Kidney (tissue), 14 donors: ENCODE results near the gene SCAMP1. TPM values are rescaled to one million over a fixed set of nuclear protein-coding genes. Genes with fewer than 3 reads are reported as not detected.
"Not testable (repeated sequence)": the region's sequence is repeated elsewhere in the genome, so short reads cannot be mapped to it uniquely, and the experiment has no call there.

Experiments used
- DNase-seq, 5 donors: peaks; one replicate each; pipeline ENCODE4 v3.0.0-alpha.2; 2013 to 2020
- FAIRE-seq: peaks from 2 replicates; lab custom pipeline; 2012; peaks lifted over from hg19 to GRCh38; lab: Jason Lieb, UNC
- H3K27ac ChIP-seq, 2 donors: one replicate each; pipeline ENCODE4 v1.7.0; 2013; ENCODE audit warnings: low read depth in 2 of 2, low read length in 2 of 2, inconsistent platforms in 1 of 2
- H3K27me3 ChIP-seq: one replicate; pipeline ENCODE4 v1.7.1; 2013; ENCODE audit warnings: low read length, inconsistent platforms; ENCODE audit not compliant: control insufficient read depth, insufficient read depth
- H3K36me3 ChIP-seq, 3 donors: one replicate each; pipeline versions ENCODE4 v1.7.0 to v1.7.1; 2013; ENCODE audit warnings: low read length in 3 of 3, control low read depth in 1 of 3, inconsistent platforms in 1 of 3; ENCODE audit not compliant: insufficient read depth in 3 of 3, control insufficient read depth in 2 of 3
- H3K4me1 ChIP-seq, 3 donors: one replicate each; pipeline versions ENCODE4 v1.7.0 to v1.7.1; 2013; ENCODE audit warnings: low read length in 3 of 3, inconsistent platforms in 1 of 3, low read depth in 1 of 3; ENCODE audit not compliant: control insufficient read depth in 2 of 3, insufficient read depth in 2 of 3
- H3K4me3 ChIP-seq, 3 donors: one replicate each; pipeline versions ENCODE4 v1.7.0 to v1.8.1; 2013; ENCODE audit warnings: low read length in 3 of 3, control low read depth in 1 of 3, inconsistent platforms in 1 of 3
- H3K9ac ChIP-seq, 3 donors: one replicate each; pipeline versions ENCODE4 v1.7.0 to v1.7.1; 2013; ENCODE audit warnings: low read length in 3 of 3, control low read depth in 1 of 3, inconsistent platforms in 1 of 3
- H3K9me3 ChIP-seq, 3 donors: one replicate each; pipeline versions ENCODE4 v1.7.0 to v1.7.1; 2013; ENCODE audit warnings: low read length in 3 of 3, control low read depth in 1 of 3, inconsistent platforms in 1 of 3; ENCODE audit not compliant: control insufficient read depth in 2 of 3, insufficient read depth in 1 of 3
- intact Hi-C: fragments of 100-400 bp; cut with DNase I; formaldehyde crosslinking; loops from one replicate; pipeline ENCODE4 v1.11.1; 2022
- polyA plus RNA-seq: library from polyadenylated mRNA; stranded (reverse); fragments of 350-450 nt; fragmentation: Illumina TruSeq; extraction: RNeasy Lipid Tissue Mini Kit (QIAGEN cat#74804); gene quantifications from one replicate; pipeline ENCODE4 v1.2.3, GENCODE V29; 2014; ENCODE audit warnings: low read depth, low replicate concordance; ENCODE audit not compliant: insufficient read depth
- total RNA-seq: library from RNA; stranded (reverse); fragmentation: NEBNext Ultra II Directional; extraction: Animal tissue kit (Norgen Biotek cat#: 25700); gene quantifications from one replicate; pipeline ENCODE4 v1.2.1, GENCODE V29; 2021
- TF ChIP-seq, protein P1 (sequence below): IDR thresholded peaks from 3 replicates; pipeline ENCODE4 v1.5.1; 2012; ENCODE audit warnings: mild to moderate bottlenecking, moderate library complexity, borderline replicate concordance; ENCODE audit not compliant: insufficient read depth; ENCODE audit errors: extremely low read depth
- donor health status: control.
- donor health status: control.
- donor health status: control.
- donor health status: control.
- donor health status: control.
- donor health status: DM: yes; HTN: yes; CAD: no.
- donor health status: Normal renal cell carcinoma (clear cell type).

SCAMP1 gene
- total and polyA plus RNA-seq, 2 donors from 2014 or later, result 13.1 to 42.1 TPM

DNA sequence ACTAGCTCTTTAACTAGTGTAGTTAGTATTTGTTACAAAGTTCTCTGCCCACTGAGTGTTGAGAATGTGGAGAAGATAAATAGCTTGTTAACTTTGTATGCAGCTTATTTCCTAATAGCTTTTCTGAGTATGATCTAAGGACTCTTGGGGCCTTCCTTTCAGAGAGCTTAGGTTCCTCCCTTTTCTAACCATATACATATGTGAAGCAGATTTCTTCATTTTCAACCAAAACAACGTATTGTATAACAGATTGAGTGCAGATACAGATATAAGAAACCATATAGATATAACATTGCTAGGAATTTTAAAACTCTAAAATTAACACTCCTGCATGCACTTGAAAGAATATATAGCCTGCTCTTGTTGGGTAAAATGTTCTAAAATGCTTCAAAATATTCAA, 70.4 kb downstream of the SCAMP1 start:
- H3K27me3 ChIP-seq, result no peaks in the 10 kb centered on the region
- no peak overlapping the region for H3K4me3 ChIP-seq
- no peaks in the 10 kb centered on the region for H3K9me3 ChIP-seq
- FAIRE-seq (no peak), DNase-seq (no peak)
- TF ChIP-seq, protein P1, sequence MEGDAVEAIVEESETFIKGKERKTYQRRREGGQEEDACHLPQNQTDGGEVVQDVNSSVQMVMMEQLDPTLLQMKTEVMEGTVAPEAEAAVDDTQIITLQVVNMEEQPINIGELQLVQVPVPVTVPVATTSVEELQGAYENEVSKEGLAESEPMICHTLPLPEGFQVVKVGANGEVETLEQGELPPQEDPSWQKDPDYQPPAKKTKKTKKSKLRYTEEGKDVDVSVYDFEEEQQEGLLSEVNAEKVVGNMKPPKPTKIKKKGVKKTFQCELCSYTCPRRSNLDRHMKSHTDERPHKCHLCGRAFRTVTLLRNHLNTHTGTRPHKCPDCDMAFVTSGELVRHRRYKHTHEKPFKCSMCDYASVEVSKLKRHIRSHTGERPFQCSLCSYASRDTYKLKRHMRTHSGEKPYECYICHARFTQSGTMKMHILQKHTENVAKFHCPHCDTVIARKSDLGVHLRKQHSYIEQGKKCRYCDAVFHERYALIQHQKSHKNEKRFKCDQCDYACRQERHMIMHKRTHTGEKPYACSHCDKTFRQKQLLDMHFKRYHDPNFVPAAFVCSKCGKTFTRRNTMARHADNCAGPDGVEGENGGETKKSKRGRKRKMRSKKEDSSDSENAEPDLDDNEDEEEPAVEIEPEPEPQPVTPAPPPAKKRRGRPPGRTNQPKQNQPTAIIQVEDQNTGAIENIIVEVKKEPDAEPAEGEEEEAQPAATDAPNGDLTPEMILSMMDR, result no peak
- no peak overlapping the region for H3K9ac ChIP-seq
- H3K4me1 ChIP-seq, result no peaks in the 10 kb centered on the region
- peaks cover 0 to 5% (median 2%) of the 10 kb centered on the region in 3 donors for H3K36me3 ChIP-seq
- no peak overlapping the region for H3K27ac ChIP-seq
- intact Hi-C loops, result no loop called here

DNA sequence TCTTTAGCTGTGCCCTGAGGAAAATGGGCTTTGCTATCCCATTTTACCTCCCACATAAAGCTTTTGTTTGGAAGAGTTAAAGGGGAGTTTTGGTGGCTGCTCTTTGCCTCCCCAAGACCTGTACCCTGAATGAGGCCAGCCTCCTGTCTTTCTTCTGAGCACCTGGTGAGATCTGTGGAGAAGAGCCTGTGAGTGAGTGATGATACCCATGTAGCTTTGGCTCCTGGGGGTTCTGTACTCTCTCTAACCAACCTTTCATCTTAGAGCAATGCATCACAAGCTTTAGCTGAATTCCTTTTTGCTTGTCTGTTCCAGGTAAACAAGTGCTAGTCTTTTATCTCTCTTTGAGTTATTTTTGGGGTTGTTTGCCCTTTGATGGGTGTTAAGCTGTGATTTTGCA, 73.6 kb downstream of the SCAMP1 start:
- intact Hi-C loops, result no loop called here
- no peak overlapping the region for H3K4me3 ChIP-seq
- H3K9ac ChIP-seq, result no peak overlapping the region
- H3K27me3 ChIP-seq, result no peaks in the 10 kb centered on the region
- no peak for DNase-seq
- H3K36me3 ChIP-seq, result peaks cover 0 to 2% (median 0%) of the 10 kb centered on the region in 3 donors
- TF ChIP-seq, protein P1, result no peak
- no peaks in the 10 kb centered on the region for H3K9me3 ChIP-seq
- FAIRE-seq, result no peak
- H3K27ac ChIP-seq, result no peak overlapping the region
- H3K4me1 ChIP-seq, result no peaks in the 10 kb centered on the region

DNA sequence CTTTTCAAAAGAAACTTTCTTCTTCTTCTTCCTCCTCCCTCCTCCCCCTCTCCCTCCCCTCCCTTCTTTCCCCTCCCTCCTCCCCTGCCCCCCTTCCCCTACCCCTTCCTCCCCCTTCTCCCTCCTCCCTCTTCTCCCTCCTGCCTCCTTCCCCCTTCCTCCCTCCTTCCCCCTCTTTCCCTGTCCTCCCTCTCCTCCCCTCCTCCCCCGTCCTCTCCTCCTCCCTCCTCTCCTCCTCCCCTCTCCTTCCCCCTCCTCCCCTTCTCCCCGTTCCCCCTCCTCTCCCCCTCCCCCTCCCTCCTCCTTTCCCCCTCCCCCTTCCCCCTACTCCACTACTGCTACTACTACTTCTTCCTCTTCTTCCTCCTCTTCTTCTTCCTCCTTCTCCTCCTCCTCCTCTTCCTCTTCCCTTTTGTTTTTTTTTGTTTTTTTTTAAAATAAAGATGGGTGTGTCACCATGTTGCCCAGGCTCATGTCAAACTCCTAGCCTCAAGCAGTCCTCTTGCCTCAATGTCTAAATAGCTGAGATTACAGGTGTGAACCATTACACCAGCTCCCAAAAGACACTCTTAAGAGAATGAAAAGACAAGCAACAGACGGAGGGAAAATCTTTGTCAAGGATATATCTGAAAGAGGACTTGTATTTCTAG, 87.5 kb downstream of the SCAMP1 start:
- FAIRE-seq (no peak), DNase-seq (no peak)
- Histone ChIP-seq H3K4me1 (no peaks in the 10 kb centered on the region), H3K9me3 (no peaks in the 10 kb centered on the region), H3K9ac (no peak overlapping the region), H3K27ac (no peak overlapping the region), H3K4me3 (no peak overlapping the region), H3K36me3 (no peaks in the 10 kb centered on the region), H3K27me3 (no peaks in the 10 kb centered on the region)
- TF ChIP-seq, protein P1, result no peak
- intact Hi-C loops, result no loop called here

DNA sequence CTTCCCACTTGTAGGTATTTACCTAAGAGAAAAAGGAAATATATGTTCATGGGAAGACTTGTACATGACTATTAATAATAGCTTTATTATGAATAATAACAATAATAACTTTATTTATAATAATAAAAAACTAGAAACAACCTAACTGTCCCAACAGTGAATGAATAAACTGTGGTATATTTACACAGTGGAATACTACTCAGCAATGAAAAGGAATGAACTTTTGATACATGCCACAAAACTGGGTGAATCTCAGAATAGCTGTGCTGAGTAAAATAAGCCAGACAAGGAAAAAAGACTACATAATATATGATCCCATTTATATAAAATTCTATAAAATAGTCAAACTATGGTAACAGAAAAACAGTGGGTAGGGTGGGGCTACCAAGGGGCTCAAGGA, 88.7 kb downstream of the SCAMP1 start:
- H3K4me1 ChIP-seq, result no peaks in the 10 kb centered on the region
- H3K27me3 ChIP-seq, result no peaks in the 10 kb centered on the region
- intact Hi-C loops, result no loop called here

DNA sequence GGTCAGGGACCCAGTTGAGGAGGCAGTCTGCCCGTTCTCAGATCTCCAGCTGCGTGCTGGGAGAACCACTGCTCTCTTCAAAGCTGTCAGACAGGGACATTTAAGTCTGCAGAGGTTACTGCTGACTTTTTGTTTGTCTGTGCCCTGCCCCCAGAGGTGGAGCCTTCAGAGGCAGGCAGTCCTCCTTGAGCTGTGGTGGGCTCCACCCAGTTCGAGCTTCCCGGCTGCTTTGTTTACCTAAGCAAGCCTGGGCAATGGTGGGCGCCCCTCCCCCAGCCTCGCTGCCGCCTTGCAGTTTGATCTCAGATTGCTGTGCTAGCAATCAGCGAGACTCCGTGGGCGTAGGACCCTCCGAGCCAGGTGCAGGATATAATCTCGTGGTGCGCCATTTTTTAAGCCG, 97.1 kb downstream of the SCAMP1 start:
- DNase-seq, intact Hi-C loops, FAIRE-seq: not testable (repeated sequence)

More for the DNA sequence above, 88.7 kb downstream of the SCAMP1 start:
- H3K9ac ChIP-seq, result no peak overlapping the region
- no peaks in the 10 kb centered on the region for H3K36me3 ChIP-seq
- TF ChIP-seq, protein P1, result no peak
- FAIRE-seq, result no peak
- no peak overlapping the region for H3K4me3 ChIP-seq
- no peak for DNase-seq
- no peak overlapping the region for H3K27ac ChIP-seq
- no peaks in the 10 kb centered on the region for H3K9me3 ChIP-seq

More for the DNA sequence above, 97.1 kb downstream of the SCAMP1 start:
- H3K27me3 ChIP-seq, H3K36me3 ChIP-seq, H3K27ac ChIP-seq, H3K4me1 ChIP-seq, H3K4me3 ChIP-seq, H3K9ac ChIP-seq, H3K9me3 ChIP-seq: not testable (repeated sequence)
